Measurements from ENCODE around the gene SACM1L.

SACM1L gene, protein sequence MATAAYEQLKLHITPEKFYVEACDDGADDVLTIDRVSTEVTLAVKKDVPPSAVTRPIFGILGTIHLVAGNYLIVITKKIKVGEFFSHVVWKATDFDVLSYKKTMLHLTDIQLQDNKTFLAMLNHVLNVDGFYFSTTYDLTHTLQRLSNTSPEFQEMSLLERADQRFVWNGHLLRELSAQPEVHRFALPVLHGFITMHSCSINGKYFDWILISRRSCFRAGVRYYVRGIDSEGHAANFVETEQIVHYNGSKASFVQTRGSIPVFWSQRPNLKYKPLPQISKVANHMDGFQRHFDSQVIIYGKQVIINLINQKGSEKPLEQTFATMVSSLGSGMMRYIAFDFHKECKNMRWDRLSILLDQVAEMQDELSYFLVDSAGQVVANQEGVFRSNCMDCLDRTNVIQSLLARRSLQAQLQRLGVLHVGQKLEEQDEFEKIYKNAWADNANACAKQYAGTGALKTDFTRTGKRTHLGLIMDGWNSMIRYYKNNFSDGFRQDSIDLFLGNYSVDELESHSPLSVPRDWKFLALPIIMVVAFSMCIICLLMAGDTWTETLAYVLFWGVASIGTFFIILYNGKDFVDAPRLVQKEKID

DNA sequence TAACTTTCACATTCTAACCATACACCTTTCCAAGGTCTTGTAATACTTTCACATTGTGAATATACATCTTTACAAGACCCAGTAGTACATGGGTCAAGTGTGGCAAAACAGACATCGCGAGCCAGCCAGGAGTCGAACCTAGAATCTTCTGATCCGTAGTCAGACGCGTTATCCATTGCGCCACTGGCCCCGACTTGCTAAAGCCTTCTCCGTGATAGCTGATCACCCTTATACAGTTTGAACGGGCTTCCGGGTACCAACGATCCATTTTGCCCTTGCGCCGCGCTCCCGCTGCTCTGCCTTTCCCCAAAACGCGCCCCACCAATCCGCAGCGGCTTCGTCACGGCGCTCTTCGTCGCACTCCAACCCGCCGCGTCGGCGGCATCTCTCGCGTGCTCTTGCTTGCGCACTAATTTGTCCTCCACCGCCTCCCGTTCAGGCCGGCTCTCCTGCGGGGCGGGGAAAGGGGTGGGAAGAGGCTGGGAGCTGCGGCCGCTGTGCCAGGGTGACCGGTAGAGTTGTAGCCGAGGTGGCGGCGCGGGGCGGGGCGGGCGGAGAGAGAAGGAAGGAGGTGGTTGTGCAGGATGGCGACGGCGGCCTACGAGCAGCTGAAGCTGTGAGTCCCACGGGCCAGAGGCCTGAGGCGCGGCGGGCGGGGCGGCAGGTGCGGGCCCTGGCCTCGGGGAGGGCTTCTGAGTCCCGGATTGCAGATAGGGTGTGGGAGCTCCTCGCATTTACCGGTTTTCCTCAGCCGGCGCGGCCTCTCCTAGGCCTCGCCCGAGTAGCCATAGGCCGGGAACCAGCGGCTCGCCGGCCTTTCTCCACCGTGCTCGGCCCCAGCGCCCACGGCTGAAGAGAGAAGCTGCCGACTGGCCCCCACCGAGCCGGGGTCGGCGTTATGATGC is at the start of gene SACM1L:
TSS of gene SACM1L (plus strand) at position 515 of the 905 bp plus-strand sequence. CDS start at position 585, 70 bp downstream.
- DNase-seq (ENCODE audit: low spot score), result peak; percentile 99

GRCh38 chr3:45640091-45640507 is 49.1 kb upstream of the SACM1L start:
- DNase-seq (ENCODE audit: low spot score), result no peak

GRCh38 chr3:45640724-45641361 is 48.4 kb upstream of the SACM1L start:
- DNase-seq (ENCODE audit: low spot score), result no peak

GRCh38 chr3:45641756-45642155 is 47.4 kb upstream of the SACM1L start:
- DNase-seq (ENCODE audit: low spot score), result no peak

GRCh38 chr3:45642731-45643152 is 46.5 kb upstream of the SACM1L start:
- DNase-seq (ENCODE audit: low spot score), result no peak

DNA sequence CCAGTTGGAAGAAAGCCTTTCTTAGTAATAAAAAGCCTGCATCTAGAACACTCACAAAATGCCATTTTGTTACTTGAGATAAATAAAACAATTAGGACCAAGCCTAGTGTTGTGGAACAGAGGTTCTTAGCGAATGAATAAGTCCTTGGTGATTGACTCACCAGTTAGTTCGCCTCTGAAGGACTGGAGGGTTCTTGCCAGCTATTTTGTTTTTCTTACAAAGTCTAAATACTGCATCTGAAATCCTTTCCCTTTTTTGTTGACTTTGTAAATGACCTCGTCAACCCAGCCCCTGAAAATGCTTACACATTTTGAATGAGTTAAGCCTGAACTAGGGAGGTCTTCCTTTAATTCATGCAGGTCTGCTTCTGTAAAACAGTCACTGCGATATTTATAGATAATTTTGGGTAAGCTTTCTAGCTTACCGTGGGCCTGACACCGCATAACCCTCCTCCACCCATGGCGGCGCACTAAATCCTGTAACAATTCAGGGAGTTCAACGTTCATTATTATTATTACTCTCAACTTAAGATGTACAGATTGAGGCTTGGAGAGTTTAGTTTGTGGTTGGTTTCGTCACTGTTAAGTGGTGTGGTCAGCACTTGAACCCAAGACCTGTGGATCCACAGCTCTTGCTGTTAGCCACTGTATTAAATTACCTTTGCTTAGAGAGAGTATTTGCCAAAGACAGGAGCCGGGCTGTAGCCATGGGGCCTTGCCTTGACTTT is 45.0 kb upstream of the SACM1L start:
- DNase-seq (ENCODE audit: low spot score), result no peak

- DNase-seq (ENCODE audit: low spot score), result no peak
Measured at GRCh38 chr3:45644791-45645201, 44.4 kb upstream of the SACM1L start.

- no peak for DNase-seq (ENCODE audit: low spot score)
Measured at GRCh38 chr3:45646051-45646585, 43.1 kb upstream of the SACM1L start.

DNA sequence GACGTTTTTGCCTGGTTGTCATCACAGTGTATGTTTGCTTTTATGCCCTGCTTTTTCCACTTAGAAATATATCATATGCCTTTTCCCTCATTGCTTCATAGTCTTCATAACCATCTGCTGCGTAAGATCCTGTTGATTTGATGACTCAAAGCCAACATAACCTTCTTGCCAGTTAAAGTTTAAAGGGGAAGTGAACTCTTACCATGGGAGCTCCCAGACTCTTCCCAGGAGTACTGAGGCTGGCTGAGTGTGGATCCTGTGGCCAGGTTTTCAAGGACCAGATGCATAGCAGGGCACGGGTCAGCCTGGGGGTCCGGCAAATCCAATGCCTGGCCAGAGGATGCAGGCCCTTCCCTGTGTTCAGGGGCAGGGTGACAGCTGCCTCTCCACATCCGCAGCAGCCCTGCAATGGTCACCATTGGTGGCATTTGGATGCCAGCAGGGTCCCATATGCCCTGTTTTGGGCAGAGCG is 42.0 kb upstream of the SACM1L start:
- DNase-seq (ENCODE audit: low spot score), result no peak

GRCh38 chr3:45653205-45653604 is 36.0 kb upstream of the SACM1L start:
- no peak for DNase-seq (ENCODE audit: low spot score)

DNA sequence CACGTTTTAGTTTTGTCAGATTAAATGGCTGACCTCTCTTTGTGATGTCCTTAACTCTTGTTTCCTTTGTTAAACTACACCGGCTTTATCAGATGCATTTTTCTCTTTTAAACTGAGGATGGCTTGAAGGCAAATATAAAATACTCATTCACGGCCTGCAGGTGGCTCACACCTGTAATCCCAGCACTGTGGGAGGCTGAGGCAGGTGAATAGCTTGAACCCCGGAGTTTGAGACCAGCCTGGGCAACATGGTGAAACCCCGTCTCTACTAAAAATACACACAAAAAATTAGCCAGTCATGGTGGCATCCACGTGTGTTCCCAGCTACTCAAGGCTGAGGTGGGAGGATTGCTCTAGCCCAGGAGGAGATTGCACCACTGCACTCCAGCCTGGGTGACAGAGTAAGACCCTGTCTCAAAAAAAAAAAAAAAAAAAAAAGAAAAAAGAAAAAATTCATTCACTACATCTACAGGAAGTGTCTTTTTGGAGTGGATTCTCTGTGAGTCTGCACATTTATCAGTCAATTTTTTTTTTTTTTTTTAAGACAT is 34.7 kb upstream of the SACM1L start:
- no peak for DNase-seq (ENCODE audit: low spot score)

- no peak for DNase-seq (ENCODE audit: low spot score)
Measured at GRCh38 chr3:45655906-45656305, 33.3 kb upstream of the SACM1L start.

GRCh38 chr3:45656575-45657363 is 32.4 kb upstream of the SACM1L start:
- peak; percentile 90 for DNase-seq (ENCODE audit: low spot score)

GRCh38 chr3:45657853-45658252 is 31.3 kb upstream of the SACM1L start:
- DNase-seq (ENCODE audit: low spot score), result no peak

- DNase-seq (ENCODE audit: low spot score), result peak; percentile 21
Measured at GRCh38 chr3:45659661-45660566, 29.3 kb upstream of the SACM1L start.

- no peak for DNase-seq (ENCODE audit: low spot score)
Measured at GRCh38 chr3:45660567-45660901, 28.7 kb upstream of the SACM1L start.

- peak; percentile 72 for DNase-seq (ENCODE audit: low spot score)
Measured at GRCh38 chr3:45664578-45664977, 24.6 kb upstream of the SACM1L start.

DNA sequence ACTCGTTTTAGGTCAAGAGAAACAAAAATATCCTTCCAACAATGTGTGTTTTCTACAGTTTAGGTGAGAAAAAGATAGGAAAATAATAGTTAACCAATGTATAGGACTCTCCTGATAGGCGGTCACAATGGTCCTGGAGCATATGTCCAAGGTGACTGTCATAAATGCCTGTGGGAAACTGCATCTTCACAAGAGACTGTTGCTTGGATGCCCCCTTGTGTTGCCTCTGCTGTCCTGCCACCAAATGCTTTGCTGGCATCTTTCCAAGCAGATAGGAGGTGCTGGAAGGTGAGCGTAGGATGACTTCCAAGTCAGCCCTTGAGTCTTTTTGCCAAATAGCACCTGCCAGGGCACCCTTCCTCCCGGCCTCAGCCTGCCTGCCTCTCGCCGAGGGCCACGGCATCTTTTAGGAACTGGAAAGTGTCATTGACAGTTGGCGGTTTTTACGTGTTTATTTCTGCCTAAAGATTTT is 24.1 kb upstream of the SACM1L start:
- peak; percentile 70 for DNase-seq (ENCODE audit: low spot score)
